HEK293 (cell line): ENCODE results near the gene NCOA3.

Experiments used
- CTCF ChIA-PET: fragments of 350-600 bp; formaldehyde crosslinking; extraction: SDS; loops from one replicate; lab custom pipeline; 2021; ENCODE audit warnings: antibody characterized with exemption; lab: Yijun Ruan, JAX
- POLR2A ChIA-PET: fragments of 300-600 bp; formaldehyde crosslinking; extraction: SDS; loops from one replicate; lab custom pipeline; 2020; ENCODE audit warnings: antibody characterized with exemption, inconsistent platforms; lab: Yijun Ruan, JAX
- H3K27ac ChIP-seq: fragments of 200-500 bp; sonication (Bioruptor generic); 2 replicates; pipeline ENCODE4 v1.5.1; 2014; ENCODE audit warnings: low read depth, low read length, control low read depth, inconsistent platforms; ENCODE audit errors: extremely low read depth
- H3K36me3 ChIP-seq, 2 experiments: fragments of 200-500 bp in 1 of 2; sonication (Bioruptor generic) in 1 of 2; 1 replicate in 1 of 2; 2 replicates in 1 of 2; pipeline ENCODE4 v1.5.1; 2014 to 2017; ENCODE audit warnings: inconsistent platforms in 2 of 2, low read length in 2 of 2; ENCODE audit not compliant: control insufficient read depth in 2 of 2, insufficient read depth in 1 of 2
- H3K4me1 ChIP-seq: fragments of 200-500 bp; sonication (Bioruptor generic); 2 replicates; pipeline ENCODE4 v1.5.1; 2014; ENCODE audit warnings: mild to moderate bottlenecking, low read length, inconsistent platforms; ENCODE audit not compliant: control insufficient read depth, insufficient read depth
- H3K4me3 ChIP-seq: 2 replicates; pipeline ENCODE4 v1.5.1; 2011; ENCODE audit warnings: low read depth, mild to moderate bottlenecking, control low read depth, low read length, moderate library complexity
- H3K9me3 ChIP-seq: fragments of 200-500 bp; sonication (Bioruptor generic); 2 replicates; pipeline ENCODE4 v1.5.1; 2014; ENCODE audit warnings: low read depth, low read length, inconsistent platforms; ENCODE audit not compliant: control insufficient read depth, insufficient read depth
- HOXC10 ChIP-seq: sonication (generic); formaldehyde crosslinking; IDR thresholded peaks from 2 replicates; pipeline ENCODE4 v1.8.1; 2023; ENCODE audit warnings: mild to moderate bottlenecking, missing genetic modification reagents
- IKZF3 ChIP-seq: fragments of 450-650 bp; IDR thresholded peaks from 2 replicates; pipeline ENCODE4 v1.5.0; 2018; ENCODE audit warnings: missing biosample characterization, mild to moderate bottlenecking, missing genetic modification characterization, moderate library complexity
- SCRT2 ChIP-seq: fragments of 450-650 bp; formaldehyde crosslinking; IDR thresholded peaks from 2 replicates; pipeline ENCODE4 v1.5.1; 2016; ENCODE audit warnings: missing biosample characterization, missing genetic modification characterization
- SETDB1 ChIP-seq: IDR thresholded peaks from one replicate; pipeline ENCODE4 v1.6.1; 2017; ENCODE audit warnings: mild to moderate bottlenecking, low read length, moderate library complexity, mixed read lengths; ENCODE audit not compliant: insufficient read length
- SP3 ChIP-seq: fragments of 450-650 bp; formaldehyde crosslinking; IDR thresholded peaks from 2 replicates; pipeline ENCODE4 v1.5.1; 2016; ENCODE audit warnings: missing biosample characterization, missing genetic modification characterization
- SP7 ChIP-seq: fragments of 450-650 bp; formaldehyde crosslinking; IDR thresholded peaks from 2 replicates; pipeline ENCODE4 v1.5.1; 2016; ENCODE audit warnings: missing biosample characterization, missing genetic modification characterization
- WT1 ChIP-seq: fragments of 450-650 bp; formaldehyde crosslinking; IDR thresholded peaks from 2 replicates; pipeline ENCODE4 v1.5.1; 2016; ENCODE audit warnings: missing biosample characterization, missing genetic modification characterization
- ZBTB21 ChIP-seq: fragments of 450-650 bp; formaldehyde crosslinking; IDR thresholded peaks from 2 replicates; pipeline ENCODE4 v1.5.1; 2017; ENCODE audit warnings: missing biosample characterization, missing genetic modification characterization
- ZFHX2 ChIP-seq: fragments of 450-650 bp; formaldehyde crosslinking; conservative IDR thresholded peaks from 2 replicates; pipeline ENCODE4 v1.5.1; 2016; ENCODE audit warnings: missing biosample characterization, missing genetic modification characterization
- ZNF121 ChIP-seq: fragments of 450-650 bp; formaldehyde crosslinking; IDR thresholded peaks from 2 replicates; pipeline ENCODE4 v1.5.1; 2016; ENCODE audit warnings: missing biosample characterization, missing genetic modification characterization
- ZNF157 ChIP-seq: fragments of 450-650 bp; formaldehyde crosslinking; IDR thresholded peaks from 2 replicates; pipeline ENCODE4 v1.5.1; 2016; ENCODE audit warnings: missing biosample characterization, missing genetic modification characterization
- ZNF175 ChIP-seq: fragments of 450-650 bp; formaldehyde crosslinking; IDR thresholded peaks from 2 replicates; pipeline ENCODE4 v1.5.1; 2016; ENCODE audit warnings: missing biosample characterization, missing genetic modification characterization
- ZNF19 ChIP-seq: fragments of 450-650 bp; formaldehyde crosslinking; IDR thresholded peaks from 2 replicates; pipeline ENCODE4; 2016; ENCODE audit warnings: missing biosample characterization, missing genetic modification characterization, low read depth
- ZNF350 ChIP-seq: fragments of 450-650 bp; formaldehyde crosslinking; IDR thresholded peaks from 2 replicates; pipeline ENCODE4 v1.5.0; 2017; ENCODE audit warnings: missing biosample characterization, mild to moderate bottlenecking, missing genetic modification characterization
- ZNF473 ChIP-seq: fragments of 450-650 bp; formaldehyde crosslinking; IDR thresholded peaks from 2 replicates; pipeline ENCODE4 v1.5.1; 2017; ENCODE audit warnings: missing biosample characterization, missing genetic modification characterization
- ZNF548 ChIP-seq: fragments of 450-650 bp; formaldehyde crosslinking; IDR thresholded peaks from 2 replicates; pipeline ENCODE4 v1.5.1; 2016; ENCODE audit warnings: missing biosample characterization, missing genetic modification characterization
- ZNF555 ChIP-seq: fragments of 450-650 bp; formaldehyde crosslinking; conservative IDR thresholded peaks from 2 replicates; pipeline ENCODE4 v1.5.1; 2017; ENCODE audit warnings: missing biosample characterization, mild to moderate bottlenecking, missing genetic modification characterization, inconsistent platforms
- ZNF610 ChIP-seq: fragments of 450-650 bp; formaldehyde crosslinking; IDR thresholded peaks from 2 replicates; pipeline ENCODE4 v1.5.1; 2016; ENCODE audit warnings: missing biosample characterization, missing genetic modification characterization, borderline replicate concordance
- ZNF677 ChIP-seq: fragments of 450-650 bp; IDR thresholded peaks from 2 replicates; pipeline ENCODE4 v1.5.0; 2018; ENCODE audit warnings: missing biosample characterization, mild to moderate bottlenecking, missing genetic modification characterization, moderate library complexity
- ZNF707 ChIP-seq: fragments of 450-650 bp; formaldehyde crosslinking; IDR thresholded peaks from 2 replicates; pipeline ENCODE4 v1.5.1; 2016; ENCODE audit warnings: missing biosample characterization, missing genetic modification characterization
- TF ChIP-seq, protein P1 (sequence below): fragments of 450-650 bp; formaldehyde crosslinking; IDR thresholded peaks from 2 replicates; pipeline ENCODE4 v1.5.1; 2016; ENCODE audit warnings: missing biosample characterization, missing genetic modification characterization
- TF ChIP-seq, protein P2 (sequence below): fragments of 450-650 bp; formaldehyde crosslinking; IDR thresholded peaks from 2 replicates; pipeline ENCODE4 v1.5.1; 2017; ENCODE audit warnings: missing biosample characterization, missing genetic modification characterization
- TF ChIP-seq, protein P3 (sequence below): fragments of 450-650 bp; formaldehyde crosslinking; IDR thresholded peaks from 2 replicates; pipeline ENCODE4 v1.5.0; 2017; ENCODE audit warnings: missing biosample characterization, missing genetic modification characterization, borderline replicate concordance

Gene NCOA3

DNA sequence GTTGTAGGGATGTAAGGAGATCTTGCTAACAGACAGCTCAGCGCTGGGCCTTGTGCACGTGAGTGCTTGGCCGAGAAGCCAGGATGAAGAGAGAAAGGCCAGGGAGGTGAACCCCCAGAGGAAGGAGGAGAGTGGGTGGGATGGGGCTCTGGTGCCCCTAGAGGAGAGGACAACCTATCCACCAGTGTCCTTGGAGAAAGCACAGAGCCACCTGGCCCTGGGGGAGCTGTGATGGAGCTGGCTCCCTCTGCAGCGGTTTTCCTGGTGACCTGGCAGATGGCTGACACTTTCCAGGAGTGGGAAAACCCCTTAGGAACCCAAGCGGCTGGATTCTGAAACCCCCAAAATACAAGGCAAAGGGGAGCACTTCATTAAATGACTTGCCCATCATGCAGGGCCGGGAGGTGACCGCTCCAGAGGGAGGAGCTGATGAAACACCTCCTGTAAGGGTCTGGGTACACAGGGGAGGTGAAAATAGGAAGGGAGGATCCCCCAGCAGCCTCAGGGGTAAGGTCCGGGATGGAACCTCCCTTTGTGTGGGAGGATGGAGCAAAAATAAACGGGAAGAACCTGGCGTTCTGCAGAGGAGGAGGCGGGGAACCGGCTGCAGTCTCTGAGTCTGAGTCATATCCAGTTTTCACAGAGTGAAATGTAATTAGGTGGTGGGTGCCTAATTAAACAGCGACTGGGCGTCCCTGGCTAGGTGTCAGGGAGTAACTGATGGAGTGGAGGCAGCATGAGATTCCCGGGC lies 203.2 kb downstream of the NCOA3 start (continued):
- no peak for TF ChIP-seq ZNF555
- no peak for TF ChIP-seq ZBTB21 (tag by site-specific recombination)
- TF ChIP-seq ZNF473 (tag by site-specific recombination): no peak
- no peak for TF ChIP-seq IKZF3 (tag by site-specific recombination)
- TF ChIP-seq, protein P1, sequence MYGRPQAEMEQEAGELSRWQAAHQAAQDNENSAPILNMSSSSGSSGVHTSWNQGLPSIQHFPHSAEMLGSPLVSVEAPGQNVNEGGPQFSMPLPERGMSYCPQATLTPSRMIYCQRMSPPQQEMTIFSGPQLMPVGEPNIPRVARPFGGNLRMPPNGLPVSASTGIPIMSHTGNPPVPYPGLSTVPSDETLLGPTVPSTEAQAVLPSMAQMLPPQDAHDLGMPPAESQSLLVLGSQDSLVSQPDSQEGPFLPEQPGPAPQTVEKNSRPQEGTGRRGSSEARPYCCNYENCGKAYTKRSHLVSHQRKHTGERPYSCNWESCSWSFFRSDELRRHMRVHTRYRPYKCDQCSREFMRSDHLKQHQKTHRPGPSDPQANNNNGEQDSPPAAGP (tag by site-specific recombination): peak; percentile 63
- TF ChIP-seq ZNF548 (tag by site-specific recombination): no peak
- TF ChIP-seq SETDB1: no peak
- no peak for TF ChIP-seq ZNF707 (tag by site-specific recombination)
- no peak for TF ChIP-seq HOXC10 (CRISPR knock-in tag)
- TF ChIP-seq ZNF350 (tag by site-specific recombination): no peak
- peak; percentile 80 for TF ChIP-seq SP7 (tag by site-specific recombination)
- TF ChIP-seq WT1 (tag by site-specific recombination): peak; percentile 95
- TF ChIP-seq, protein P2, sequence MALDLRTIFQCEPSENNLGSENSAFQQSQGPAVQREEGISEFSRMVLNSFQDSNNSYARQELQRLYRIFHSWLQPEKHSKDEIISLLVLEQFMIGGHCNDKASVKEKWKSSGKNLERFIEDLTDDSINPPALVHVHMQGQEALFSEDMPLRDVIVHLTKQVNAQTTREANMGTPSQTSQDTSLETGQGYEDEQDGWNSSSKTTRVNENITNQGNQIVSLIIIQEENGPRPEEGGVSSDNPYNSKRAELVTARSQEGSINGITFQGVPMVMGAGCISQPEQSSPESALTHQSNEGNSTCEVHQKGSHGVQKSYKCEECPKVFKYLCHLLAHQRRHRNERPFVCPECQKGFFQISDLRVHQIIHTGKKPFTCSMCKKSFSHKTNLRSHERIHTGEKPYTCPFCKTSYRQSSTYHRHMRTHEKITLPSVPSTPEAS (tag by site-specific recombination): no peak
- no peak for TF ChIP-seq ZNF677 (tag by site-specific recombination)
- no peak for TF ChIP-seq ZNF175 (tag by site-specific recombination)
- no peak for TF ChIP-seq ZNF157 (tag by site-specific recombination)
- no peak for TF ChIP-seq SP3 (tag by site-specific recombination)

DNA sequence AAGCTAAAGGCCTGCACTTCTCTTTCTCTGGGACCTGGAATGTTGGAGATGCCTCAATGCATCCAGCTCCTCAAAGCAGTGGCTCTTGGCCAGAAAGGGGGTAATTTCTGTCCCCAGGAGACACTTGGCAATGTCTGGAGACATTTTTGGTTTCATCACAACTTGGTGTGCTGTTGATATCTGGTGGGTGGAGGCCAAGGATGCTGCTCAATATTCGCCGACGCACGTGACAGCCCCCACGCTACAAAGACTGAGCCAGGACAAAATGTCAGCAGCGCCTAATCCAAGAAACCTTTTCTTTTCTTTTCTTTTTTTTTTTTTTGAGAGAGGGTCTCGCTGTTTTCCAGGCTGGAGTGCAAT lies 203.8 kb downstream of the NCOA3 start:
- no peaks in the 10 kb centered on the region for H3K9me3 ChIP-seq
- TF ChIP-seq ZFHX2 (tag by site-specific recombination): peak; percentile 5; the same call in 1 of the 2 replicates
- no peak for TF ChIP-seq ZNF19
- TF ChIP-seq, protein P3, sequence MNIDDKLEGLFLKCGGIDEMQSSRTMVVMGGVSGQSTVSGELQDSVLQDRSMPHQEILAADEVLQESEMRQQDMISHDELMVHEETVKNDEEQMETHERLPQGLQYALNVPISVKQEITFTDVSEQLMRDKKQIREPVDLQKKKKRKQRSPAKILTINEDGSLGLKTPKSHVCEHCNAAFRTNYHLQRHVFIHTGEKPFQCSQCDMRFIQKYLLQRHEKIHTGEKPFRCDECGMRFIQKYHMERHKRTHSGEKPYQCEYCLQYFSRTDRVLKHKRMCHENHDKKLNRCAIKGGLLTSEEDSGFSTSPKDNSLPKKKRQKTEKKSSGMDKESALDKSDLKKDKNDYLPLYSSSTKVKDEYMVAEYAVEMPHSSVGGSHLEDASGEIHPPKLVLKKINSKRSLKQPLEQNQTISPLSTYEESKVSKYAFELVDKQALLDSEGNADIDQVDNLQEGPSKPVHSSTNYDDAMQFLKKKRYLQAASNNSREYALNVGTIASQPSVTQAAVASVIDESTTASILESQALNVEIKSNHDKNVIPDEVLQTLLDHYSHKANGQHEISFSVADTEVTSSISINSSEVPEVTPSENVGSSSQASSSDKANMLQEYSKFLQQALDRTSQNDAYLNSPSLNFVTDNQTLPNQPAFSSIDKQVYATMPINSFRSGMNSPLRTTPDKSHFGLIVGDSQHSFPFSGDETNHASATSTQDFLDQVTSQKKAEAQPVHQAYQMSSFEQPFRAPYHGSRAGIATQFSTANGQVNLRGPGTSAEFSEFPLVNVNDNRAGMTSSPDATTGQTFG (tag by site-specific recombination): no peak
- no peak for TF ChIP-seq ZNF121 (tag by site-specific recombination)
- TF ChIP-seq ZNF610 (tag by site-specific recombination): no peak
- no peak for TF ChIP-seq ZNF157 (tag by site-specific recombination)
- TF ChIP-seq SCRT2 (tag by site-specific recombination): no peak
- POLR2A ChIA-PET: no interaction called here
- H3K4me1 ChIP-seq: no peaks in the 10 kb centered on the region
- no peak overlapping the region for H3K27ac ChIP-seq
- CTCF ChIA-PET: interaction anchor here (1.7 kb wide), 1 partner anchor 27 kb away, joined by 5 read pairs; no protein-coding TSS in a partner anchor
- H3K4me3 ChIP-seq: no peak overlapping the region
- peaks cover 0 to 13% of the 10 kb centered on the region in 2 experiments; a peak in 2 of 3 replicates for H3K36me3 ChIP-seq
